NCI-H460 (cell line): ENCODE data around the gene REXO5. TPM values are rescaled to one million over a fixed set of nuclear protein-coding genes. Genes with fewer than 3 reads are reported as not detected.
"Not testable (repeated sequence)": the region's sequence is repeated elsewhere in the genome, so short reads cannot be mapped to it uniquely, and the experiment has no call there.

ENCODE experiments used
- DNase-seq: peaks from one replicate; pipeline ENCODE4 v3.0.0-alpha.2; 2016; ENCODE audit warnings: low read depth; ENCODE audit errors: extremely low read depth
- total RNA-seq: library from RNA; depleted of rRNA; stranded (reverse); fragments of >200 nt; shearing (Covaris generic); gene quantifications from 2 replicates; pipeline ENCODE4 v1.2.3, GENCODE V29; 2014

REXO5 gene
- total RNA-seq, 1 experiment from 2014 or later = 6.1 TPM

DNA sequence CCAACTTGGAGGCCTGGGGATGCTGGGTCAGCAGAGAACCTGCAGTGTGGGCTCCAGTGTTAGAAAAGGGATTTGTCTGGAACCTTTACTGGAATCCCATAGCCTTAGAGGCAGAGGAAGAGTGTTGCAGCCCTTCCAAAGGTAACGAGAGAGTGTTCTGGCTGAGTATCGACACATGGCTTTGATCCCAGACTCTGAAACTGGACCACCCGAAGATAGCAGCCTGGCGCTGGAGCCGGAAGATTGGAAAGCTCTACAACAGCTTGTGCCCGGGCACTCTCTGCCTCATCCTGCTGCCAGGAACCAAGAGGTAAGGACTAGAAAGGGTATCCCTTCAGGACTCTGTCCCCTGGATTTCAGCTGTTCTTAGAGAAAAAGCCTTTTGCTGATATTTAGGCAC is 39.7 kb downstream of the REXO5 start:
- no peak for DNase-seq

DNA sequence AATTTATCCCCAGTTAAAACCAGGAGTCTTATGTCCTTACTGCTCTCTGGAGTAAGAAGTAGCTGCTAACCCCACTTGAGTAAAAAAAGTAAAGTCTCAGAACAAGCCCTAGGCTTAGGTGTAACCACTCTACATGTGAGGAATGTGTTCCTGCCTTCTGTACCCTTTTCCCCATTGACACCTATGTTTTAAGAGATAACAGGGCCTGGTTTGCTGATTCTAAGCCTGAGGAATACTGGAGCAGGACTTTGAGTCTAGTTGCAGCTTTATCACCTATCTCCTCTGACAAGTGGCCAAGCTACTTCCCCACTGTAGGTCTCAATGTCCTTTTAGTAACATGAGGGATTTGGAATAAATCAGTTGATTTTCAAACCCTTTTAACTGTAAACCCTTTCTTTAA is 40.2 kb downstream of the REXO5 start:
- DNase-seq = no peak

GRCh38 chr16:20847550-20847949 is 41.2 kb downstream of the REXO5 start:
- DNase-seq = no peak

- DNase-seq = peak; percentile 66
Measured at GRCh38 chr16:20849589-20850390, 43.5 kb downstream of the REXO5 start.

GRCh38 chr16:20850981-20851380 is 44.7 kb downstream of the REXO5 start:
- no peak for DNase-seq

- peak; percentile 47 for DNase-seq
Measured at GRCh38 chr16:20851601-20852000, 45.3 kb downstream of the REXO5 start.

- DNase-seq = no peak
Measured at GRCh38 chr16:20853143-20853542, 46.8 kb downstream of the REXO5 start.

DNA sequence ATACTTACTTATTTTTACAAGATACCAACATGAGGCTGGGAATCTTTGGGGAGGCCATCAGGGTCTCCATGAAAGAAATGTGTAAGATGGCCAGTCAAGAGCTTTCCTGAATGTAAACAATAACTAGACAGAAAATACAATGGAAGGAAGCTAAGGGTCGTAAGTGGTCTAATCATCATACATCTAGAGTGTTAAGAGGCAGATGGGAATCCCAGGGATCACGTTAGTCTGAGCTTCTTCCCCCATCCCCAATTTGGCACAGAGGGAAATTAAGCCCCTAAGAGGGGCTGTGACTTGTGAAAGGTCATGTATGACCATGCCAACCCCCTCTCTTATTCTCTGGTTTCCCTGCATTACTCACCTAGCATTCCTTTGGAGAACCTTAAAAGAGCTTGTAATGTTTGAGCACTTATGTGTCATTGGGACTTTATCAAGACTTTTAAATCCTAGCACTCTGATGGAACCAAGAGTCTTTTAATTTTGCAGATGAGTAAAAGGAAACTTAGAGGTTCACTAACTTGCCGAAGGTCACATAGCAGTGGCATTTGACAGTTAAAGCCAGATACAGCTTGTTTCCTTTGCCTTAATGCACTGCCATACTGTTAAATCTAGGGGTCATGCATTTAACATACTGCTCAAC is 47.8 kb downstream of the REXO5 start:
- DNase-seq = no peak

DNA sequence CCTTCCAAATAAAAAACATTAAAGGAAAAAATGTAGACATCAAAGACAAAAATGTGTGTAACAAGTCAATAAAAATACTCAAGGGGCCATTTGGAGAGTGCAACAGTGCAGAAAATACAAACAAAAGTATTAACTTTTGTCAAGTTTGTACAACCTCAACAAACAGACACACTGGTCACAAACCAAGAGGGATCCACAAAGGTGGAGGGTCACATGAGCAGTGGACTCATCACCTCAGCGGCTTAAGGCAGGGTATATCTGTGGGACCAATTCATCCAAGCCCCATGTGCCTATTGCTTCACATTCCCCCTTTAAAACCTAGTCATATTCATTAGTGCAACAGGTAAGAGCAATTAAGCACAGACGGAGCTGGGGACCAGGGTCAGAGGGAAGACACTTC is 48.6 kb downstream of the REXO5 start:
- no peak for DNase-seq

- DNase-seq = no peak
Measured at GRCh38 chr16:20857281-20857680, 51.0 kb downstream of the REXO5 start.

DNA sequence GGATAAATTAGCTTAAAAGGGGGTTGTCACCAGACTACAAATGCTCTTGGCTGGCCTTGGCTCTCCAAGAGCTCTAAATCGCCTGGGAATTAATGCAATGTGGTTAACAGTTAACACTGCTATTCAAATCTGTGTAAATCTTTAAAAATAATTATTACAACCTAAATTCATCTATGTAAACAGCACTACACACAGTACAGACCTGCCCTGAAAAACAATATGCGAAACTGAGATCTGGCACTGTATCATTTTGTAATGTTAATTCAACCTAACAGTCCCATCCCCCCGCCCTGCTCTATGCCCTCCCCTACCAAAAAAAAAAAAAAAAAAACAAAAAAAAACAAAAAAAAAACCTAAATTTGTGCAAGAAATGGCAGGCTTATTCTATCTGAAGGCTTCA is 52.9 kb downstream of the REXO5 start:
- DNase-seq = no peak

DNA sequence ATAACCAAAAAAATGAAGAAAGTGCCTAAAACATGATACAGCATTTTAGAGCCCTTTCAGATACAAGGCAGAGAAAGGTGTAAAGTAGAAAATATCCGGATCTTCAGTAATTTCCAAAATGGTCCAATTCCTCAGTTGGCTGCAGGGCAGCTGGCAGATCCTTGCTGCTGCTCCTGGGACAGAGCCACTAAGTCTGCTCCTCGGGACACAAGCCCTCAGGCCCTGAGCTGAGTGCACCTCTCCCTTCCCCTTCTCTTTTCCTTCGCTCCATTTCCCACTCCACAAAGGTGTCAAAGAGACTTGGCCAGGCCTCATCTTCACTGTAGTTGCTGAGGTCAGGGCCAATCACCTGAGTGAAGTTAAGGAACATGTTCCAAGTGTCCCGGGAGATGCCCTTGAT is 53.4 kb downstream of the REXO5 start:
- no peak for DNase-seq

DNA sequence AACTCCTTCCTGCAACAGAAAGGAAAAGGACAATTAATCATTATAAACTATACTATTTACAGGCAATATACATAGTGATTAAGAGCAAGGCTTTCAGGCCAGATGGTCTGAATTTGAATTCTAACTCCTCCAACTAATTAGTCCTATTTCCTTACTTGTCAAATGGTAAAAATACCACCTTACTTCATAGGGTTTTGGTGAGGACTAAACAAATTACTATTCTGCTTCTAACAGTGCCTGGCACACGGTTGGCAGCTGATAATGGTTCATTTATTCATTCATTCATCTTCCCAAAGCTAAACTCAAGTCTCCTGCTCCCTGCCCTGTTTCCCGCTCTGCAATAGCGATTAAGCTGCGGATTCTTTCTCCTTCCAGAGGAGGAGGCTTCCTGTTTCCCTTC is 54.0 kb downstream of the REXO5 start:
- DNase-seq = no peak

GRCh38 chr16:20860995-20861394 is 54.7 kb downstream of the REXO5 start:
- DNase-seq = not testable (repeated sequence)

DNA sequence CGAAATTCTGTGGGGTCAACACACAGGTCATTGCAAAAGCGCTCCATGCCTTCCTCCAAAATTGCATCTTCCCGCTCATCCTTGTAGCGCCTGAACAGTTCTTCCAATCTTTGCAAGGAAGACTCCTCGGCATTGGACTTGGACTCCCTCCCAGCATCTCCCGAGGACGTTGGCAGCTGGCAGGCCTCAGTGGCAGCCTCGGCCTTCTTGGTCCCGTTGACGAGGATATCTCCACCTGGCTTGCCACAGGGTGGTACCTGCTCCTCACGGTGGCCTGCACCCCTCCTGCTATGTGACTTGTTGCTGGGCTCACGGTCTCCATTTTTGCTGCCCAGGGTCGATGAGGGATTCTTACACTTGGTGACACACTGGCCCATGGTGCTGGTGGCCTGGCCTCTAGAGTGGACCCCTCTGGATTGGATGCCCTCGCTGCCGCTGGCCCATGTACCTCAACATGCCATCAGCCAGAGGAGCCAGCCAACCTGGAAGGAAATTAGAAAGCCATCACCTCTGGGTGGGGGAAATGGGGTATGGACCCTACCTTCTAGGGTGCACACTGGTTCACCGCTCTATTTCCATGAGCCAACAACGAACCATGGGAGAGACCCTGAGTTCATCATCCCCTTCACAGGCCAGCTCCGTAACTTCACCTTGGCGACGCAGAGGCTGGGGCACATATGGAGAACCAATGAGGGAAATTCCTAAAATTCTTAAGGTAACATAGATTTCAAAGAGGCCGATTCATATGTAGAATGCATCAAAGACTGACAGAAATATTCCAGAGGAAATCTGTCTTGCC is 56.0 kb downstream of the REXO5 start:
- no peak for DNase-seq

DNA sequence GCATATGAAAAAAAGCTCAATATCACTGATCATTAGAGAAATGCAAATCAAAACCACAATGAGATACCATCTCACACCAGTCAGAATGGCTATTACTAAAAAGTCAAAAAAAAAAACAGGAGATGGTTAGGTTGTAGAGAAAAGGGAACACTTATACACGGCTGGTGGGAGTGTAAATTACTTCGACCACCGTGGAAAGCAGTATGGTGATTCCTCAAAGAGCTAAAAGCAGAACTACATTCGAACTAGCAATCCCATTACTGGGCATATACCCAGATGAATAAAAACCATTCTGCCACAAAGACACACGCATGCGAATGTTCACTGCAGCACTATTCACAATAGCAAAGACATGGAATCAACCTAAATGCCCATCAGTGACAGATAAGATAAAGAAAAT is 58.0 kb downstream of the REXO5 start:
- not testable (repeated sequence) for DNase-seq

- DNase-seq = no peak
Measured at GRCh38 chr16:20865420-20866131, 59.2 kb downstream of the REXO5 start.

GRCh38 chr16:20866145-20866772 is 59.9 kb downstream of the REXO5 start:
- DNase-seq = peak; percentile 15

DNA sequence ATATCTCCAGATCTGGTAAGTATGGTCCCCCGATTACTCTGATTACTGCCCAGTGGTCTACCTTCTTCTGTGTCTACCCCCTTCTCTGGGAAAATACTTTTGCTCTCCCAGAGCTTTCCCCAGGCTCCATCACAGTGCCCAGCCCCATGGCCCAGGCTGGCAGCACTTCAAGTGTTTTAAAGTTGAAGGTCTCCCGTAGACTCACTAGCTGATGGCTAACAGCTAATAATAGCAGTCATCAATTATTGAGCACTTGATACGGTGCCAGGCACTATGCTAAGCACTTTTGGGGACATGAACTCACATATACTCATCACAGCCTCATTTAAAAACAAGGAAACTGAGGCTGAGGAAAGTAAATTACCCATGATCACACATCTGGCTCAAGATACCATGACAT is 60.5 kb downstream of the REXO5 start:
- no peak for DNase-seq

- no peak for DNase-seq
Measured at GRCh38 chr16:20867585-20867984, 61.3 kb downstream of the REXO5 start.
